GM19025 (cell line): ENCODE data around the gene NSFL1C.
"Not testable (repeated sequence)": the region's sequence is repeated elsewhere in the genome, so short reads cannot be mapped to it uniquely, and the experiment has no call there.

ENCODE experiments used
- ATAC-seq: cut with Tn5 transposase; IDR thresholded peaks from one replicate; pipeline ENCODE4 v1.9.1; 2021; ENCODE audit warnings: mild to moderate bottlenecking, low read depth, moderate library complexity; ENCODE audit not compliant: unreplicated experiment

Gene NSFL1C

GRCh38 chr20:1427457-1428054 is 39.1 kb downstream of the NSFL1C start:
- no peak for ATAC-seq

GRCh38 chr20:1426231-1426849 is 40.3 kb downstream of the NSFL1C start:
- ATAC-seq: no peak

GRCh38 chr20:1424336-1424735 is 42.3 kb downstream of the NSFL1C start:
- ATAC-seq: no peak

- ATAC-seq: no peak
These were observed 43.0 kb downstream of the NSFL1C start for GRCh38 chr20:1423625-1424106.

GRCh38 chr20:1423206-1423605 is 43.4 kb downstream of the NSFL1C start:
- ATAC-seq: no peak

GRCh38 chr20:1422753-1423152 is 43.9 kb downstream of the NSFL1C start:
- ATAC-seq: no peak

- ATAC-seq: no peak
These were observed 46.6 kb downstream of the NSFL1C start for GRCh38 chr20:1420066-1420465.

GRCh38 chr20:1418350-1418749 is 48.3 kb downstream of the NSFL1C start:
- no peak for ATAC-seq

GRCh38 chr20:1417790-1418189 is 48.9 kb downstream of the NSFL1C start:
- no peak for ATAC-seq

- ATAC-seq: no peak
These were observed 49.4 kb downstream of the NSFL1C start for GRCh38 chr20:1417273-1417672.

GRCh38 chr20:1415667-1416468 is 50.8 kb downstream of the NSFL1C start:
- ATAC-seq: no peak

- no peak for ATAC-seq
These were observed 51.7 kb downstream of the NSFL1C start for GRCh38 chr20:1414982-1415381.

- no peak for ATAC-seq
These were observed 60.8 kb downstream of the NSFL1C start for GRCh38 chr20:1405801-1406200.

GRCh38 chr20:1403624-1404023 is 63.0 kb downstream of the NSFL1C start:
- no peak for ATAC-seq

GRCh38 chr20:1402149-1402548 is 64.5 kb downstream of the NSFL1C start:
- ATAC-seq: no peak

- no peak for ATAC-seq
These were observed 65.2 kb downstream of the NSFL1C start for GRCh38 chr20:1401451-1401907.

- ATAC-seq: not testable (repeated sequence)
These were observed 66.8 kb downstream of the NSFL1C start for GRCh38 chr20:1399678-1400366.

GRCh38 chr20:1398185-1398584 is 68.5 kb downstream of the NSFL1C start:
- ATAC-seq: not testable (repeated sequence)

- ATAC-seq: no peak
These were observed 68.9 kb downstream of the NSFL1C start for GRCh38 chr20:1397710-1398109.

GRCh38 chr20:1396702-1397101 is 69.9 kb downstream of the NSFL1C start:
- ATAC-seq: no peak

GRCh38 chr20:1396264-1396663 is 70.4 kb downstream of the NSFL1C start:
- no peak for ATAC-seq
